HCEC 1CT (cell line): ENCODE results near the gene CHST11.

Experiments
- DNase-seq: peaks from one replicate; pipeline ENCODE4 v3.0.0-alpha.2; 2017

Gene CHST11

GRCh38 chr12:104482748-104483147 lies 26.0 kb downstream of the CHST11 start:
- no peak for DNase-seq

GRCh38 chr12:104484079-104484478 lies 27.3 kb downstream of the CHST11 start:
- DNase-seq, result no peak

GRCh38 chr12:104485651-104486362 lies 29.1 kb downstream of the CHST11 start:
- no peak for DNase-seq

- no peak for DNase-seq
These were observed 29.6 kb downstream of the CHST11 start for GRCh38 chr12:104486363-104486750.

GRCh38 chr12:104486943-104487819 lies 30.4 kb downstream of the CHST11 start:
- no peak for DNase-seq

- DNase-seq, result no peak
These were observed 31.6 kb downstream of the CHST11 start for GRCh38 chr12:104488374-104488773.

- DNase-seq, result no peak
These were observed 33.4 kb downstream of the CHST11 start for GRCh38 chr12:104490186-104490585.

- no peak for DNase-seq
These were observed 34.1 kb downstream of the CHST11 start for GRCh38 chr12:104490850-104491249.

GRCh38 chr12:104493496-104493895 lies 36.7 kb downstream of the CHST11 start:
- no peak for DNase-seq

- no peak for DNase-seq
These were observed 37.5 kb downstream of the CHST11 start for GRCh38 chr12:104494137-104494792.

GRCh38 chr12:104494793-104495158 lies 38.0 kb downstream of the CHST11 start:
- DNase-seq, result no peak

- no peak for DNase-seq
These were observed 39.0 kb downstream of the CHST11 start for GRCh38 chr12:104495786-104496185.

- no peak for DNase-seq
These were observed 39.6 kb downstream of the CHST11 start for GRCh38 chr12:104496336-104496735.

GRCh38 chr12:104498211-104498801 lies 41.6 kb downstream of the CHST11 start:
- DNase-seq, result no peak

- no peak for DNase-seq
These were observed 43.1 kb downstream of the CHST11 start for GRCh38 chr12:104499668-104500332.

- DNase-seq, result no peak
These were observed 44.4 kb downstream of the CHST11 start for GRCh38 chr12:104501115-104501514.

GRCh38 chr12:104501660-104502059 lies 44.9 kb downstream of the CHST11 start:
- DNase-seq, result no peak

- no peak for DNase-seq
These were observed 45.5 kb downstream of the CHST11 start for GRCh38 chr12:104502217-104502616.

GRCh38 chr12:104502638-104503037 lies 45.9 kb downstream of the CHST11 start:
- no peak for DNase-seq

GRCh38 chr12:104503191-104503590 lies 46.4 kb downstream of the CHST11 start:
- DNase-seq, result no peak

- no peak for DNase-seq
These were observed 47.4 kb downstream of the CHST11 start for GRCh38 chr12:104504146-104504545.

- DNase-seq, result no peak
These were observed 48.5 kb downstream of the CHST11 start for GRCh38 chr12:104505095-104505818.
